HG02884 (cell line): Measurements from ENCODE around the gene TPSG1.
"Not testable (repeated sequence)": the region's sequence is repeated elsewhere in the genome, so short reads cannot be mapped to it uniquely, and the experiment has no call there.

Experiments used
- ATAC-seq: cut with Tn5 transposase; IDR thresholded peaks from one replicate; pipeline ENCODE4 v1.9.1; 2021; ENCODE audit warnings: mild to moderate bottlenecking, moderate library complexity; ENCODE audit not compliant: unreplicated experiment

Gene TPSG1

DNA sequence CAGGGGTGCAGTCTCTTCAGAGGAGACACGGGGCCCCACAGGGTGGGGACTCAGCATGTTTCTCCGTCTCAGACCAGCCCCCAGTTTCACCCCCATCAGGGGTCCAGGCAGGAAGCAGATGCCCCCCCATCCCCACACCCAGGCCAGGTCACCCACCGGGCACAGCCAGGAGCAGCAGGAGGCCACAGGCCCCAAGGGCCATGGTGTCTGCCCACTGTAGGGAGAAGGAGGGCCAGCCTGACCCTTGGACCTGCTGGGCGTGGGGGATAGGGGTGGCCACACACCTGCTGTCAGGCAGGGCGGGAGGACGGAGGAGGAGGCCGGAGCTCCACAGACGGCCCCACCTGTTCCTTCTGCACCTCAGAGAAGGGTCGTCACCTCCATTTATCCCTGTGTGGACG lies at the start of gene TPSG1:
TSS of gene TPSG1 (minus strand) at position 218 of the 401 bp plus-strand sequence. CDS start at position 202, 16 bp downstream.
- ATAC-seq, result no peak

DNA sequence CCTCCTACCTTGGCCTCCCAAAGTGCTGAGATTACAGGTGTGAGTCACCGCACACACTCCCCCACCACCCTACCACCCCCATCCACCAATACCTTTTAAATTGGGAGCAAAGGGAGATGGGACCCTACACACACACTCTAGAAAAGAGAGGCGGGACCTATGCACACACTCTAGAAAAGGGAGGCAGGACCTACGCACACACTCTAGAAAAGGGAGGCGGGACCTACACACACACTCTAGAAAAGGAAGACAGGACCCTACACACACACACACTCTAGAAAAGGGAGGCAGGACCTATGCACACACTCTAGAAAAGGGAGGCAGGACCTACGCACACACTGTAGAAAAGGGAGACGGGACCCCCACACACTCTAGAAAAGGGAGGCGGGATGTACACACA lies 49.7 kb upstream of the TPSG1 start:
- no peak for ATAC-seq

DNA sequence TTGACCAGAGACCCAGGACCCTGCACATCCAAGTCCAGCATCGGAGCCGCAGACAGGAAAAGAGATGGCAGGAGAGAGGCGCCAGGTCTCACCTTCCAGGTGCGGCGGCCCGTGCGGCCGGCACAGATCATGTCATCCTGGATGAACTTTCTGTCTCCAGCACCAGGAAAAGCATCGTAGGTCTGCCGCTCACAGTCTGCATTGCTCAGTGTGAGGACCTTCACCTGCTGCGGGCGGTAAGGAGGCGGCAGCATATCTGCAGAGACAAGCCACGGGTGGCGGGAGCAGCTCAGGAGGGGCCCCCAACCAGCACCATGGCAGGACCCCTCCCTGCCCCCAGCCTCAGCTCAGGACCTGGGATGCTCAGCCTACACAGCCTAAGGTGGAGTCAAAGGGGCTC lies 48.7 kb upstream of the TPSG1 start:
- no peak for ATAC-seq

- no peak for ATAC-seq
These were observed 47.6 kb upstream of the TPSG1 start for GRCh38 chr16:1272453-1273198.

DNA sequence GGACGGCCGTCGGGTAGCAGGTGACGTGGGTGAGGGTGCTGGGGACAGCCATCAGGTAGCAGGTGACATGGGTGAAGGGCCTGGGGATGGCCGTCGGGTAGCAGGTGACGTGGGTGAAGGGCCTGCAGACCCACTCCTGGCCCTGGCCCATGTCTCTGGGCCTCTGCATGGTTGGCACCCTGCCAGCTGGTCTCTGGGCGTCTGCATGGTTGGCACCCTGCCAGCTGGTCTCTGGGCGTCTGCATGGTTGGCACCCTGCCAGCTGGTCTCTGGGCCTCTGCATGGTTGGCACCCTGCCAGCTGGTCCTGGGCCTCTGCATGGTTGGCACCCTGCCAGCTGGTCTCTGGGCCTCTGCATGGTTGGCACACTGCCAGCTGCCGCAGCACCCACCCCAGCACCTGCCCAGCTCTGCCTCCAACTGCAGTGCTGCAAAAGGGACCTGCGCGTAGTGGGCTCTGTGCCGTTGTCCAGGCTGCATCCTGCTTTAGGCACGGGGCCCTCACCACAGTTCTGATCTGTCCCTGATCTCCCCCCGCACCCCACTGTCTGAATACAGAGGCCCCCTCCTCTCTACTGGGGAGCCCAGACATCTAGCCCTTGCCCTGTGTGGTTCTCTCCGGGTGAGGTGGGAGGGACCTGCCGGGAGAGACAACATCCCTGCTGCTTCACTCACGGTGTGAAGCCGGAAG lies 46.8 kb upstream of the TPSG1 start:
- not testable (repeated sequence) for ATAC-seq

DNA sequence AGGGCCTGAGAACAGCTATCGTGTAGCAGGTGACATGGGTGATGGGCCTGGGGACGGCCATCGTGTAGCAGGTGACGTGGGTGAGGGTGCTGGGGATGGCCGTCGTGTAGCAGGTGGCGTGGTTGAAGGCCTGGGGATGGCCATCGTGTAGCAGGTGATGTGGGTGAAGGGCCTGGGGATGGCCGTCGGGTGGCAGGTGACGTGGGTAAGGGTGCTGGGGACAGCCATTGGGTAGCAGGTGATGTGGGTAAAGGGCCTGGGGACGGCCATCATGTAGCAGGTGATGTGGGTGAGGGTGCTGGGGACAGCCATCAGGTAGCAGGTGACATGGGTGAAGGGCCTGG lies 46.3 kb upstream of the TPSG1 start:
- no peak for ATAC-seq

DNA sequence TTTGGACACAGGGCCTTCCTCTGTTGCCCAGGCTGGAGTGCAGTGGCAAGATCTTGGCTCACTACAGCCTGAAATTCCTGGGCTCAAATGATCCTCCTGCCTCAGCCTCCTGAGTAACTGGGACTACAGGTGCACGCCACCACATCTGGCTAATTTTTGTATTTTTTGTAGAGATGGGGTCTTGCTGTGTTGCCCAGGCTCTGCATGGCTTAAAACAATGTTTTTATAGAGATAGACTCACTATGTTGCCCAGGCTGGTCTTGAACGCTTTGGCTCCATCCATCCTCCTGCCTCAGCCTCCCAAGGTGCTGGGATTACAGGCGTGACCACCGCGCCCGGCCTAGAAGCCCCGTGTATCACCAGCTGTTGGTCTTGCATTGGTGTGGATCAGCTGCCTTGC lies 44.4 kb upstream of the TPSG1 start:
- ATAC-seq, result not testable (repeated sequence)

GRCh38 chr16:1265826-1266225 lies 40.8 kb upstream of the TPSG1 start:
- no peak for ATAC-seq

GRCh38 chr16:1265090-1265630 lies 40.1 kb upstream of the TPSG1 start:
- ATAC-seq, result no peak

DNA sequence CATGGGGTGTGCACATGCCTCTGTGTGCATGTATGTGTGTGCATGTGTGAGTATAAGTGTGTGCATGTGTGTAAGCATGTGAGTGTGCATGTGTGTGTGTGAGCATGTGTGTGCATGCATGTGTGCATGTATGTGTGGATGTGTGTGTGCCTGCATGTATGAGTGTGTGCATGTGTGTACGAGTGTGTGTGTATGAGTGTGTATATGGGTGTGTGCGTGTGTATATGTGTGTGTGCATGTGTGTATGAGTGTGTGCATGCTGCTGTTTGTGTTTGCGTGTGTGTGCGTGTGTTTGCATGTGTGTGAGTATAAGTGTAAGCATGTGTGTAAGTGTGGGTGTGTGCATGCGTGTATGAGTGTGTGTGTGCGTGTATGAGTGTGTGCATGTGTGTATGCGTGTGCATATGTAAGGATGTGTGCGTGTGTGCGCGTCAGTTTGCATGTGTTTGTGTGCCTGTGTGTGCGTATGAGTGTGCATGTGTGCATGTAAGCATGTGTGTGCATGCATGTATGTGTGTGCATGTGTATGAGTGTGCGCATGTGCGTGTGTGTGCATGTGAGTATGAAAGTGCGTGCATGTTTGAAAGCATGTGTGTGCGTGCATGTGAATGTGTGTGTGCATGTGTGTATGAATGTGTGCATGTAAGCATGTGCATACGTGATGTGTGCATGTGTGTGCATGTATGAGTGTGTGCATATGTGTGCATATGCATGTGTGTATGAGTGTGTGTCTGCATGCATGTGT lies 39.4 kb upstream of the TPSG1 start:
- ATAC-seq, result no peak

DNA sequence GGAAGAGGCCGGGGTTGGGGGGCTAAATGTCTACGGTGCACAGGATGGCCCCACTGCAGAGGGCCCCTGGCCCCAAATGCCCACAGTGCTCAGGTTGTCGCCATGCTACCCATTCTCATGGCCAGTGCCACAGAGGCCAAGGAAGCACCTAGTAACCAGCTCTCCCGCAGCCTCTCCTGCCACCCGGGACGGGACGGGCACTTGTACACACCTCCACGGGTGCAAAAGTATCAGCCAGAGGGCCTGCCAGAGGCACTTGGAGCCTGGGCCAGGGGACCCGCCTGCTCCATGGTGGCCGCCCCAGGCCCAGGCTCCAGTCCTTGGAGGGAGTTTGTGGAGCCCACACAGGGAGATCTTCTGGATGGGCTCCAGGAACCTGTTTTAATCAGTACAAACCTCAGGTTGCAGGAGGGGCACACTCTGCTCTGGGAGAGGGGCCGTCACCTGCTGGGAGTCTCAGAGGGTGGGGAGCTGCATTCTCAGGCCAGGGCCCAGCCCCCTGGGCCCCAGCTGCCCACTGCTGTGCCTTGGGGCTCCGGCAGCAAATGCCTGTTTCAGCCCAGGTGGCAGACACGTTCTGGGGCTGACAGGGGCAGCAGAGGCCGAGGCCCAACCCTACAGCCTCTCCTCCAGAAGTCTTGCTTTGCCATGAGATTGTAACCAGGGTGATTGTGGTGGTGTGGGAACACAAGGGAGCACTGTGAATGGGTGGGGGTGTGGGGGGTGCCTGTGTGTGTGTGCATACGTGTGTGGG lies 38.7 kb upstream of the TPSG1 start:
- ATAC-seq, result no peak

DNA sequence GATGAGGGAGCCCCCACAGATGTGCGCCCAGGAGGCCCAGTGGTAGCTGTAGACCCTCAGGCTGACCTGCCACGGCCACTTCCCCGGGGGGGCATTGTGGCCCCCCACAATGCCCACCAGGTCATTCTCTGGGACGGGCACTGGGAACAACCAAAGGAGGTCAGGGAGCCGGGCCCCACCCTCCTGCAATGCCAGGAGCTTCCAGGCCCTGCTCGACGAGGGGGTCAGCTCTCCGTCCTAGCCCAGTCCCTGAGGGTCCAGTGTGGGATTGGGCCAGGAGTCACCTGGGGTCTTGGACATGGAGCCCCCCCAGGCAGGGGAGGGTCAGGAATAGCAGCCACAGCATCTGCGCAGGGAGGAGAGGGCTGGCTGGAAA lies 37.8 kb upstream of the TPSG1 start:
- ATAC-seq, result no peak

GRCh38 chr16:1262210-1262845 lies 37.3 kb upstream of the TPSG1 start:
- ATAC-seq, result no peak

DNA sequence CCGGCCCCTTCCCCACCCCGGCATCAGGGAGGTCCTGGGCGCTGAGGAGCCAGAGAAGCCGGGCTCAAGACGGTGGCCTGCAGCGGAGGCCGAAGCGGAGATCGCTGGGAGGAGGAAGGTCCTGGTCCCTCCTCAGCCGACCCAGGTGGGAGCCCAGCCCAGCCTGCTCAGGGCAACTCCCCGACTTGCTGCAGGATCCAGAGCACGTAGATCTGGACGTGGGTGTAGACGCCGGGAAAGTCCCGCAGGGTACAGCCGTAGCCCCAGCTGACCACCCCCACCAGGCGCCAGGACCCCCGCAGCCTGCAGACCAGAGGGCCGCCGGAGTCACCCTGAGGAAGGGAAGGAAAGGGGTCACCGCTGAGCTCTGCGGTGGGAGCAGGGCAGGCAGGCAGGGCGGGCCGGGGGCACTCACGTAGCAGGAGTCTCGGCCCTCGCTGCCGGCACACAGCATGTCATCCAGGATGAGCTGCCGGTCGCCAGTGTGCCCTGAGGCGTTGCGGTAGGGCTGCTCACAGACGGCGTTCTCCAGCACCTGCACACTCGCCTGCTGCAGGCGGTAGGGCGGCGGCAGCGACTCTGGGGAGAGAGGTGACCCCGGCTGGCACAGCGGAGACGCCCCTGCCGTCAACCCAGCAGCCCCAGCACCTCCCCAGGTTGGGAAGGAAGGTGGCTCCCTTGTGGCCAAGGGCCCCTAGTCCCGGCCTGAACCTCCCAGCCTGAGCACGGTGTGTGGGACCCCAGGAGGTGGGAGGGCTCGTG lies 36.2 kb upstream of the TPSG1 start:
- ATAC-seq, result no peak

- no peak for ATAC-seq
These were observed 35.1 kb upstream of the TPSG1 start for GRCh38 chr16:1260101-1260680.

DNA sequence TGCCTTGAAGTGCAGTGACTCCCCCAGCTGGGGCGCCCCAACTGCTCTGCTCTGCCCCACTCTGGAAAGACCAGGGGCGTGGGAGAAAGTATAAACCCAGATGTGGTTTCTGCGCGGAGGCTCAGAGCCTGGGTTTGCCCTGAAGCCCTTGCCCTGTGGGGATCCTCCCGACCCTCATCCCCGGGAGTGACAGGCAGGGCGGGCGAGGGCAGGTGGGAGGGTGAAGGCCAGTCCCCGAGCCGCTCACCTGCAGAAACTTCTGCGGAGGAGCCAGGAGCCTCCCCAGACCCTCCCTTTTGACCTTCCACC lies 34.6 kb upstream of the TPSG1 start:
- no peak for ATAC-seq

DNA sequence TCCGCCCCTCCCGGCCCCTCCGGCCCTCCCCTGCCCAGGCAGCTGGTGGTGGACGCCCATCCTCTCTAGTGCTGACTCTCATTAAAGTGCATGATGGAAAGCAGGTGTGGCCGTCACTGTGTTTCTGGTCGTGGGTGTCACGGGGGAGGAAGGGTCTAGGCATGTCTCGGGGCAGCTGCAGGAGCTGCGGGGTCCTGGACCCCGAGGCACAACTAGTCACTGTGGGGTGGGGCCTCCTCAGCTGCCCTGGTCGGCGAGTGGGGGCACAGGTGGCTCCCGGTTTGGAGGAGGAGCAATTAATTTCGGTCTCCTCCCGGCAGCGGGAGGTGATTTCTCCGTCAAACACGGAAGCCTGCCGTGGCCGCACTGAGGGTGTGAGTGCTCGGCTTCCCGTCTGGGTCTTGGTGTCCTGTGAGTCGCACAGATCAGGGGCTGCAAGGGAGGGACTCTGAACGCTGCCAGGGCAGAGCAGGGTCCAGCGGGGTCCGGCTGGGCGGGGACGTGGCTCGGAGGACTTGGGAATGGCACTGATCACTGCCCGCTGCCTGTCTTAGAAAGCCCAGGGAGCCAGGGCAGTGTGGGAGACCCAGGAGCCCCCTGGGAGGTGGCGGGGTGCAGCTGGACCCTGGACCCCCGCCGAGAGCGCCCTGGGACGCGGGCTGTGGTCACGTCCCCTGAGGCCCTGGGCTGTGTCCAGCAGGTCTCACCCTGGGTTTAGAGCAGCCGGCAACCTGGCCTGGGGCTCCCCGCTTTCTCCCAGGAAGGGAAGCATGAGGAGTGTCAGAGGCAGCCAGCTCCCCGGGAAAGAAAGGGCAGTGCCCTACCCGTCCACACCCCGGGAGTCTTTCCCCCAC lies 34.1 kb upstream of the TPSG1 start:
- ATAC-seq, result no peak

- ATAC-seq, result no peak
These were observed 33.1 kb upstream of the TPSG1 start for GRCh38 chr16:1258225-1258600.
